ENCODE results near the gene GDPGP1.

- TF ChIP-seq CTCF (IDR thresholded peaks at IDR 0.05) = no peak
- no peak for TF ChIP-seq POLR2A (IDR thresholded peaks at IDR 0.05)
Observed at GRCh38 chr15:90208356-90208755, 25.7 kb upstream of the GDPGP1 start.
